DMS153 (cell line): ENCODE measurements around the gene NCKAP5.

Experiments
- DNase-seq: peaks from one replicate; lab custom pipeline; 2025; lab: John Stamatoyannopoulos, UW

The NCKAP5 gene

GRCh38 chr2:133080822-133081221 is 487.4 kb downstream of the NCKAP5 start:
- DNase-seq: no peak

GRCh38 chr2:133078667-133079411 is 489.4 kb downstream of the NCKAP5 start:
- no peak for DNase-seq

GRCh38 chr2:133077269-133077822 is 490.9 kb downstream of the NCKAP5 start:
- DNase-seq: no peak

GRCh38 chr2:133072837-133073694 is 495.2 kb downstream of the NCKAP5 start:
- DNase-seq: no peak

- no peak for DNase-seq
Observed at GRCh38 chr2:133063775-133064174, 504.5 kb downstream of the NCKAP5 start.

GRCh38 chr2:133062931-133063665 is 505.2 kb downstream of the NCKAP5 start:
- no peak for DNase-seq

- no peak for DNase-seq
Observed at GRCh38 chr2:133061874-133062593, 506.2 kb downstream of the NCKAP5 start.

GRCh38 chr2:133054297-133054696 is 514.0 kb downstream of the NCKAP5 start:
- no peak for DNase-seq

GRCh38 chr2:133053541-133053940 is 514.7 kb downstream of the NCKAP5 start:
- DNase-seq: no peak

- no peak for DNase-seq
Observed at GRCh38 chr2:133045787-133046186, 522.5 kb downstream of the NCKAP5 start.

GRCh38 chr2:133044556-133044955 is 523.7 kb downstream of the NCKAP5 start:
- no peak for DNase-seq

GRCh38 chr2:133040170-133040569 is 528.1 kb downstream of the NCKAP5 start:
- no peak for DNase-seq

- no peak for DNase-seq
Observed at GRCh38 chr2:133039531-133039930, 528.7 kb downstream of the NCKAP5 start.

GRCh38 chr2:133026536-133027177 is 541.6 kb downstream of the NCKAP5 start:
- no peak for DNase-seq

GRCh38 chr2:133025004-133025403 is 543.3 kb downstream of the NCKAP5 start:
- DNase-seq: no peak

GRCh38 chr2:133012847-133013734 is 555.2 kb downstream of the NCKAP5 start:
- no peak for DNase-seq

GRCh38 chr2:133004623-133005022 is 563.6 kb downstream of the NCKAP5 start:
- DNase-seq: no peak

GRCh38 chr2:132999421-132999820 is 568.8 kb downstream of the NCKAP5 start:
- DNase-seq: no peak

- no peak for DNase-seq
Observed at GRCh38 chr2:132998221-132998620, 570.0 kb downstream of the NCKAP5 start.

GRCh38 chr2:132991471-132992045 is 576.7 kb downstream of the NCKAP5 start:
- no peak for DNase-seq
